ENCODE results near the gene ABHD3.
A peak's percentile ranks its signal among the peaks of the same experiment; 100 is the strongest.
"Not testable (repeated sequence)": the region's sequence is repeated elsewhere in the genome, so short reads cannot be mapped to it uniquely, and the experiment has no call there.

The ABHD3 gene, protein sequence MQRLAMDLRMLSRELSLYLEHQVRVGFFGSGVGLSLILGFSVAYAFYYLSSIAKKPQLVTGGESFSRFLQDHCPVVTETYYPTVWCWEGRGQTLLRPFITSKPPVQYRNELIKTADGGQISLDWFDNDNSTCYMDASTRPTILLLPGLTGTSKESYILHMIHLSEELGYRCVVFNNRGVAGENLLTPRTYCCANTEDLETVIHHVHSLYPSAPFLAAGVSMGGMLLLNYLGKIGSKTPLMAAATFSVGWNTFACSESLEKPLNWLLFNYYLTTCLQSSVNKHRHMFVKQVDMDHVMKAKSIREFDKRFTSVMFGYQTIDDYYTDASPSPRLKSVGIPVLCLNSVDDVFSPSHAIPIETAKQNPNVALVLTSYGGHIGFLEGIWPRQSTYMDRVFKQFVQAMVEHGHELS

DNA sequence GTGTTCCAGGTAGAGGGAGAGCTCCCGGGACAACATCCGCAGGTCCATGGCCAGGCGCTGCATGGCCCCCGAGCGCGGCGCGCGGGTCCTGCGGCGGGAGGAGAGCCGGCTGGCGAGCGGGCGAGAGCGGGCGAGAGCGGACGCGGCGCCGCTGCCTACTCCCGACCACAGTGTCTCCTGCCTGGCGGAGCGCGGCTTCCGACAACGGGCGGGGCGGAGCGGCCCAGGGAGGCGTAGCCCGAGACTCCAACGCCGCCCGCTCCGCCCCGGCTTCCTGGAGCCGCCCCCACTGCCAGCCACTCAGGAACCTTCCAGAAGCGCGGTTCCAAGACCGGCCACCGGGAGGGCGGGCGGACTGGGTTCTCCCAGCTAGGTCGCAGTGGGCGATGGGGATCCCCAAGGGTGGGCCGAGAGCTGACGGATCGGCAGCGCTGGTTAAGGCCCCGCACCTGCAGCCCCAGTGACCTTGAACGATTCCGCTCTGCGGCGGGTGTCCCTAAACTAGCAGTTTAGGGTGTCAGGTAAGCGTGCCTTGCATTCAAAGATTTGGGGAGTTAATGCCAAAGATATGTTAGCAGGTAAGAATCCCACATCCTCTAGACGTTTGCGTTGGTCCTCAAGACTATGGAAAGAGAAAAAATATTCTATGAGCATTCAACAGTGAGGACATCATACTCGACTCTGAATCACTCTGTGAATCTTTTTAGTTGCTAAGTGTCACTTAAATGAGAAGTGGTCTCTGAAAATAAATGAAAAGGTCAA, at the start of gene ABHD3:
TSS of gene ABHD3 (minus strand) at position 172 of the 762 bp plus-strand sequence. CDS start at position 63, 109 bp downstream.
- DNase-seq, result peak; percentile 75 to 94

DNA sequence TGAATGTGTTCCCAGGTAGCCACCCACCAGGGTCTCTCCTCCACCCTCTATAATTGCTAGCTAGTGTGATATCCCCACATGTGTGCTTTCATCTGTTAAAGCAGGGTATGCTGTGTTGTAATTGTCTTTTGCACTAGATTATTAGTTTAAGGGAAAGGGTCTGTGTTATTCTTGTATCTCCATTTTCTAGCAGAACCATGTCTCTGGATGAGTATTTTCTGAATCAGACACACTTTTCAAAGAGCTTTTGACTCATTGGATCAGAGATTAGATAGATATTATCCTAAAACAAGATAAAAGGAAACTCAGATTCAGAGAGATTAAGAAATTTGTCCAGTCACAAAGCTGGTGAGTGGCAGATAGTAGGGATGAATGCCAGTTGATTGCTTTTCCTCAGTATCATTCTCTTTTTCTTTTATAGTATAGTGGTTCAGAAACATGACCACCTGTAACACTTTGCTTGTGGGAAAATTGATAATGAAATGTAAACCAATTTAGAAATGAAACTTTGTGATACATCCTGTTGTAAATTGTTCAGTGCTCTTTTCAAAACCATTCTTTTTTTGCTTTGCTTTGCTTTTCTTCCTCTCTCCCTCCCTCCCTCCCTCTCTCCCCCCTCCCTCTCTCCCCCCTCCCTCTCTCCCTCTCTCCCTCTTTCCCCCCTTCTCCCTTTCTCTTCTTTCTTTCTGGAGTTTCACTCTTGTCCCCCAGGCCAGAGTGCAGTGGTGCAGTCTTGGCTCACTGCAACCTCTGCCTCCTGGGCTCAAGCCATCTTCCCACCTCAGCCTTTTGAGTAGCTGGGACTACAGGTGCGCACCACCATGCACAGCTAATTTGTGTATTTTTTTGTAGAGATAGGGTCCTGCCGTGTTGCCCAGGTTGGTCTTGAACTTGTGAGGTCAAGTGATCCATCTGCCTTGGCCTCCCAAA, 43.5 kb upstream of the ABHD3 start:
- no peak for DNase-seq

DNA sequence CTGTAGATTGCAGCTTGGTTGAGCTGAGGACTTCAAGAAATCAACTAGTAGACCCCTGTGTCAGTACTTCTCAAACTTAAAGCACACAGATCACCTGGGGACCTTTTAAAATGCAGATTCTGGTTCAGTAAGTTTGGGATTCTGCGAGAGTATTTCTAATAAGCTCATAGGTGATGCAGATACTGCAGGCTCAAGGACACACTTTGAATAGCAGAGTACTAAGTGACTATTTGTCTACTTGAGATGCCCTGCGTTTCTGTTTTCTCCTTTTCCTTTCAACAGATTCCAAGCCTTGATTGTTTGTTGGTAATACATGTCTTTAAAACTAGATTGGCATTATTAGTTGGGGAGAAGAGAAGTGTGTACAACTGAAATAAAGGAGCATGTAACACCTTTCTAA, 42.7 kb upstream of the ABHD3 start:
- DNase-seq, result no peak

DNA sequence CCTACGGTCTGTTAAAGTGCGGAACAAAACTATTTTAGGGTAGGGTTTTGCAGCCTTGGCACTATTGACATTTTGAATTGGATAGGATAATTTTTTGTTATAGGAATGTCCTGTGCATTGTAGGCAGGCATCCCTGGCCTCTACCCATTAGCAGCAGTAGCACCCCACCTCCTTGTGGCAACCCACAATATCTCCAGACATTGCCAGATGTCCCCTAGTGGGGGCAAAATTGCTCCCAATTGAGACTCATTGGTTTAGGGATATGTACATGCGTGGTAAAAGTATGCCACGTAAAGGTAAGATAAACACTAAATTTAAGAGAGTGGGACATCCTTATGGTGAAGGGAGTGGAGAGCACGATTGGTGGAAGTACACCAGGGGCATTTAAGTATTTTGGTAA, 40.7 kb upstream of the ABHD3 start:
- no peak for DNase-seq

DNA sequence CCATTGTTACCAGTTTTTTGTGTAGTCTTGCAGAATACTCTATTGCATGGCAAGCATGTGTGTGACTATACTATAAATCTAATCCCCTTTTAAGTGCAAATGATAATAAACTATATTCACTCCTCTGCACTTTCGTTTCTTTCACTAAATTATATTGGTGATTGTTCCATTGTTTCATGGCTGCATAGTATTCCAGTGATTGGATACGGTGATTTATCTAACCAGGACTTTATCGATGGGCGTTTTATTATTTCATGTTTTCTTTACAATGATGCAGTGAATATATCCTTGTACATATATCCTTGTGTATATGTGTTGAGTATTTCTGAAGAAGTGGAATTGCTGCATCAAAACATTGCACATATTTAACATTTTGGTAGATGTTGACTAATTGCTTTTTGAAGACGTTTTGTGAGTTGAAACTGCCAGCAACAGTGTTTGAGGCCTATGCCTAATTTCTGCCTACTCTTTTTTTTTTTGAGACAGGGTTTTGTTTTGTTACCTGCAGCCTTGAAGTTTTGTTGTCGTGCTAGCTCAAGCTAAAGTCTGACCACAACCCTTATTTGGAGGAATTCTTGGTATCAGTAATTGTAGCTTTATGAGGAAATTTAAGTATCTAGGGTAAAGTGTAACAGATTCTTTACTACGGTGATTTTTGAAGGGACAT, 38.7 kb upstream of the ABHD3 start:
- no peak for DNase-seq

DNA sequence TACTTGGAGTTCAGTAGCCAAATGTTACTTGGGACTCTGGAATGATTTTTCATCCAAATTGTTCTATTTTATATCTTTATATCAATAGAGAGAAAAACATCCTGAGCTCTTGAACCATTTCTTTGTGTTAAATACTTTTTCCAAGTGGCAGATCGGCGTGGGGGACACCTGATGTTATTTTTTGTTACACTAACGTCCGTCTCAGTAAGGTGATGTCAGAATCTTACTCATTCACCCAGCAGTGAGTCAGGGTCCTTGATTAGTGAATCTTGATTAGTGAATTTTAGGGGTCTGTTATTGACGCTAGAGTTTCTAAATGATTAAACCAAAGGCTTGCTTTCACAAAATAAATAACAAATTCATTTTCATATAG, 37.7 kb upstream of the ABHD3 start:
- no peak for DNase-seq

DNA sequence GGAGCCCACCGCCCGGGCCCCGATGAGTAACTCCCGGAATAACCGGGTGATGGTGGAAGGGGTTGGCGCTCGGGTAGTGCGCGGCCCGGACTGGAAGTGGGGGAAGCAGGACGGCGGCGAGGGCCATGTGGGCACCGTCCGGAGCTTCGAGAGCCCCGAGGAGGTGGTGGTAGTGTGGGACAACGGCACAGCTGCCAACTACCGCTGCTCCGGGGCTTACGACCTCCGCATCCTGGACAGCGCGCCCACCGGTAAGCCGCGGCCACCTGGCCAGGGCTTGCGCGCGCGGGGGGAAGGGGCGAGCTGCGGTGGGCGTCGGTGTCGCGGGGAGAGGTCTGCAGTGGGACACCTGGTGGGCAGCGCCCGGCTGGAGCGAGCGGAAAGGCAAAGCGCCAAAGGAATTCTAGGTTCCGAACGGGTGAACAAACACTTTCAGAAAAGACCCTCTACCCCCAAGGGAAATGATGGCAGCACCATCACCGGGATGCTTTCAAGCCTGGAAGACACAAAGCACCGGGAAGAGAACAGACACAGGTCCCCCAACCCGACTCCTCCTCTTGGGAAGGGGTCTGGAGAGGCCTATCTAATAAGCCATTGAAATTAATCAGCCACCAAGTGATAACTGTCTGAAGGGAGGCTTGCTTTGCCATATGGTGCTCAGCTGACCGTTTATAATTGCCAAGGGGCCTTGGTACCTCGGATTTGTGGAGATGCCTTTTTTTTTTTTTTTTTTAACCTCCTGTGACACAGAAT, 37.2 kb upstream of the ABHD3 start:
- peak in 1 of 2 experiments; percentile 67 for DNase-seq

DNA sequence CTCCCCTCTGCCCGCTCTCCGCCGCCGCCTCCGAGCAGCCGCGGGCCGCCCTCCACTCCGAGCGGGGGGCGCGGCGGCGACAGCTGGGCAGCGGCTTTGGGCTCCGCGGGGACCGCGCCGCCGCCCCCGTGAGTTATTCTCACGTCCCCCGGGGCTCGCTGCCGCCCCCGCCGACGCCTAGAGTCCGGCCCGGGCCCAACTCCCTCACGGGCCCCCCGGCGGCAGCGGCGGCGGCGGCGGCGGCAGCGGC, 36.7 kb upstream of the ABHD3 start:
- peak in 1 of 2 experiments; percentile 77 for DNase-seq

DNA sequence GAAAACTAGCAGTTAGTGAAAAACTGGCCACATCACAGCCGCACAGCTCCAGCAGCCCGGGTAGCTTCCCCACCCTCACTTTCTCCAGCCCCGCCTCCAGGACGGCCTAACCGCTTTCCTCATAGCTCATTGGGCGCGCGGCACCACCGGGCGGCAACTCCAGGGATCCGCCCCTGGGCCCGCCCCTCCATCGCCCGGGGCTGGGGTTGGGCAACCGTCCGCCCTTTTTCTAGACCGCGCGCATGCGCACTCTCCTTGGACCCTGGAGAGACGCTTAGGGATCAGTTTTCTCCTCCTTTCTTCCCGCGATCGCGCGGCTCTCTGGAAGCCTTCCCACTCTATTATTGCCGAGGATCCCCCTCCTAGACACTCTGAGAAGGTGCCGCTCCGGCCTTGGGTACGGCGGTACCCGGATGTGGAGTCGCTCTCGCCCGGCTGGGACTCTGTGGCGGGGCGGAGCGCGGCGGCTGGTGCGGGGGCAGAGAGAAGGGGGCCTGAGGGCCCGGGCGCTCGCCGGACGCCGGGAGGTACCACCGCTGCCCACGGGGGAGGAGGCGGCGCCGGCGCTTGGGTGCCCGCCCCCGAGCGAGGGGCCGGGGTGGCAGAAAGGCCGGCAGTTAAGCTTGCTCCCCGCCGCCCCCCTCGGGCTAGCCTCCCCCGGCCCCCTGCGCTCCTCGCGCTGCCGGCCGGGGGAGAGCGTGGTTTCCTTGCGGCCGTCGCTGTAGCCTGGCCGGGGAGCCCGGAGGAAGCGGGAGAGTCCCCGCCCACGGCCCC, 36.2 kb upstream of the ABHD3 start, which contains the start of gene MIB1:
TSS of gene MIB1 (plus strand) at position 255 of the 774 bp plus-strand sequence. CDS start 792 bp downstream, outside the sequence.
- DNase-seq, result peak; percentile 90 to 97

DNA sequence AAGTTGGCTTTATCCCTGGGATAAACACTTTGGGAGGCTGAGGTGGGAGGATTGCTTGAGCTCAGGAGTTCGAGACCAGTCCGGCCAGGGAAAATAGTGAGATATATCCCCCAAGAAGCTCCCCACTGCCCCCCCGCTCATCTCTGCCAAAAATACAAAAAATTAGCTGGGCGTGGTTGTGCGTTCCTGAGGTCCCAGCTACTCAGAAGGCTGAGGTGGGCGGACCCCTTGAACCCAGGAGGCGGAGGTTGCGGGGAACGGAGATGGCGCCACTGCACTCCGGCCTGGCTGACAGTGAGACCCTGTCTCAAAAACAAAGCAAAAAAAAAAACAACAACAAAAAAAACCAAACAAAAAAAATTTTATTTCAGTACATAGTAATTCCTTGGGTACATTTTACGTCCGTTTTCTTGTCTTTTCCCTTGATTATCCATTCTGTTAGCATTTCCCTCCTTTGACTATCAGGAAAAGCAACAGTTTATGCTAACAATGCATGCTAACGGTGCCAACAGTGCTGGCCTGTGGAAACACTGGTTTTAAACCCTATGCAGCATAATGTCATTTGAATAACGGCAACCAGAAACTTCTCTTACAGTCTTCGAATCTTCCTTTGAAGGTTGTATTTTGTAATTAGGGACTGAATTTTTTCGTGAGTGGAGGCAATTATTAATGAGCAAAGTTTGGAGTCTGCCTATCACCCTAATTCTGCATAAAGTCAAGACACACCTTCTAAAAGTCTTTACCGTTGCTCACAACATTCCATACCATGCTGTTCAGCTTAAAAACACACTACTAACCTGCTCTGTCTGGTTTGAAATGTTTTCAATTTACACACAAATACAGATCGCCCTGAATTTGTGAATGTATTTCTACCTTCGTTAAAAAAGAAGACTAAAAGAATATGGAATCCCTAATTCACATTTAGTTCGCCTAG, 35.3 kb upstream of the ABHD3 start:
- peak in 1 of 2 experiments; percentile 18 for DNase-seq

DNA sequence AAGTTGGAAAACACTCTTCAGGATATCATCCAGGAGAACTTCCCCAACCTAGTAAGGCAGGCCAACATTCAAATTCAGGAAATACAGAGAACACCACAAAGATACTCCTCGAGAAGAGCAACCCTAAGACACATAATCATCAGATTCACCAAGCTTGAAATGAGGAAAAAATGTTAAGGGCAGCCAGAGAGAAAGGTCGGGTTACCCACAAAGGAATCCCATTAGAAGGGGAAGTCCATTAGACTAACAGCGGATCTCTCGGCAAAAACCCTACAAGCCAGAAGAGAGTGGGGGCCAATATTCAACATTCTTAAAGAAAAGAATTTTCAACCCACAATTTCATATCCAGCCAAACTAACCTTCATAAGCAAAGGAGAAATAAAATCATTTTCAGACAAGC, 32.4 kb upstream of the ABHD3 start:
- DNase-seq, result not testable (repeated sequence)

DNA sequence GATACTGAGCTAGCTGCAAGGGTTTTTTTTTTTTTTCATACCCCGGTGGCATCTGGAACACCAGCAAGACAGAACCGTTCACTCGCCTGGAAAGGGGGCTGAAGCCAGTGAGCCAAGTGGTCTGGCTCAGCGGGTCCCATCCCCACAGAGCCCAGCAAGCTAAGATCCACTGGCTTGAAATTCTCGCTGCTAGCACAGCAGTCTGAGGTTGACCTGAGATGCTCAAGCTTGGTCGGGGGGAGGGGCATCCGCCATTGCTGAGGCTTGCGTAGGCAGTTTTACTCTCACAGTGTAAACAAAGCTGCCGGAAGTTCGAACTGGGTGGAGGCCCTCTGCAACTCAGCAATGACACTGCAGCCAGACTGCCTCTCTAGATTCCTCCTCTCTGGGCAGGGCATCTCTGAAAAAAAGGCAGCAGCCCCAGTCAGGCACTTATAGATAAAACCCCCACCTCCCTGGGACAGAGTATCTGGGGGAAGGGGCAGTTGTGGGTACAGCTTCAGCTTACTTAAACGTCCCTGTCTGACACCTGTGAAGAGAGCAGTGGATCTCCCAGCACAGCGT, 31.0 kb upstream of the ABHD3 start:
- peak; percentile 4 to 53 for DNase-seq

DNA sequence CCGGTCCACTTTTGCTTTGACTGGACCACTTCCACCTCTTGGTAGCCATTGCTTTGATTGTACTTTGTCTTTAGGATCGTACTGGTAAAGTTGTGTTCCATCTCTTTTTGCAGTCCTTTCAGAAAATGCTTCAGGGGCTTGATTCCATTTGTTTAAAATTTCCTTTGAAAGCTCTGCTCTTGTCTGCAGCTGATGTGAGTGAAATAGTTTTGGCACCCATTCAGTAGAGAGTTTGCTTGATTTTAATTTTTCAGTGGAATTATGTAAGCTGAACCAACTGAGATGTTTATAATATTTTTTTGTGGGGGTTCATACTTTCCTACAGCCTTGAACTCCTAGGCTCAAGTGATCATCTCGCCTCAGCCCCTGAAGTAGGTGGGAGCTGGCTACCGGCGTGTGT, 28.4 kb upstream of the ABHD3 start:
- no peak for DNase-seq

DNA sequence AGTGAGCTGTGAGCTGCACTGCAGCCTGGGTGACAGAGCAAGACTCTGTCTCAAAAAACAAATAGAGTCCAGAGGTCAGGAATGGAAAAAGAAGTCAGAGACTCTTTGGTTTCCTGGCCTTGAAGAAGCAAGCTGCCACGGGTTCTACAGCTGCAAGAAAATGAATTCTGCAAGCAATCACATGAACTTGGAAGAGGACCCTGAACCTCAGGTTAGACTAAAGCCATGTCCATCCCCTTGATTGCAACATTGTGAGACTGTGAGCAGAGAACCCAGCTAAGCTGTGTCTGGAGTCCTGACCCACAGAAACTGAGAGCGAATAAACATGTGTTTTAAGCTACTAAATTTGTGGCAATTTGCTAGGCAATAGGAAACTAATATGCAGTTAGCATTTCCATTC, 23.1 kb upstream of the ABHD3 start:
- no peak for DNase-seq

DNA sequence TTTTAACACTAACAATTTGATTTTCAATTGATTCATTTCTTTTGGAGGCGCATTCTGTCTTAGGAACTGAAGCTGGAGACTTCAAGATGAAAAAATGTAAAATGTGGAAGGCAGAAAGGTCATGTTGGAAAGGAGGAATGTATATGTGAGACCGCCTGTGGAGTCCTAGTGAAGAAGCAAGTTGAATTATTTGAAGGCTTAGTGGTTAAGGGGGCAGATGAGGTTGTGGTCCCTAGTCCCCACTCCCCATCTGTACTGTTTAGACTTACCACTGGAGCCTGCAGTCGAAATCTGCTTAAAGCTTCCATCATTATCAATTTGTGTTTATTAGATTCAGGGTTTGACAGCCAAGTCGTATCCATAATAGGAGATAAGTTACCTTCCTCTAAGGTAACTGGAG, 20.6 kb upstream of the ABHD3 start:
- DNase-seq, result no peak

DNA sequence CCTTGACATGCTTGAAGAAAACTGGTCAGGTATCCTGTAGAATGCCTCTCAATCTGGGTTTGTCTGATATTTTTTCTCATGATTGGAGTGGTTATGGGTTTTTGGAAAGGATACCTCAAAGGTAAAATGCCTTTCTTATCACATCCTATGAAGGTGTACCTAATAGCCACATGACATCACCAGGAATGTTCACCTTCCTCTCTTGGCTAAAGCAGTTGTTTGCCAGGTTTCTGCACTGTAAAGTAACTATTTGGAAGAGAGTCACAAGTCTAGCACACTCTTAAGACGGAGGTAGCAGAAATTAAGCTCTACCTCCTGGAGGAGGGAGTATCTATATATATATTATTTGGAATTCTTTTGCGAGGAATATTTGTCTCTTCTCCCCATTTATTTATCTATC, 18.1 kb upstream of the ABHD3 start:
- no peak for DNase-seq

DNA sequence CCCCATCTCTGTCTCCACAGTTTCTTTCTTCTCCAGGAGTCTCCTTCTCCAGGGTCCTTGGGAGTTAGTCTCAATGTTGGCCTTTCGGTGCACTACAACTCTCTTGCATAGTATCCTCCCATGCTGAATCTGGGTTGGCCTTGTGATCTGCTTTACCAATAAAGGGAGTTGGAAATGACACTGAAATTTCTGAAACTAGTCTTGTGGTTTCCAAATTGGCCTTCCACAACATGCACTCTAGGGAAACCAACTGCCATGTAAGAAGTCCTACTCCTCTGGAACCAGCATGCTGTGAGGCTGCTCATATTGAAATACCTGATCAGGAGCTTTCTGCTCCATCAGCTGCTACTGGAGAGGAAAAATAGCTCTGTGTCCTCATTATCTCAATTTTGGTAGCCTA, 9.9 kb upstream of the ABHD3 start:
- no peak for DNase-seq

DNA sequence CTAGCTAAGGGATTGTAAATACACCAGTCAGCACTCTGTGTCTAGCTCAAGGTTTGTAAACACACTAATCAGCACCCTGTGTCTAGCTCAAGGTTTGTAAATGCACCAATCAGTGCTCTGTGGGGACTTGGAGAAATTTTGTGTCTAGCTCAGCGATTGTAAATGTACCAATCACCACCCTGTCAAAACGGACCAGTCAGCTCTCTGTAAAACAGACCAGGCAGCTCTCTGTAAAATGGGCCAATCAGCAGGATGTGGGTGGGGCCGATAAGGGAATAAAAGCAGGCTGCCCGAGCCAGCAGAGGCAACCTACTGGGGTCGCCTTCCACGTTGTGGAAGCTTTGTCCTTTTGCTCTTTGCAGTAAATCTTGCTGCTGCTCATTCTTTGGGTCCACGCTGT, 2.6 kb upstream of the ABHD3 start:
- not testable (repeated sequence) for DNase-seq

DNA sequence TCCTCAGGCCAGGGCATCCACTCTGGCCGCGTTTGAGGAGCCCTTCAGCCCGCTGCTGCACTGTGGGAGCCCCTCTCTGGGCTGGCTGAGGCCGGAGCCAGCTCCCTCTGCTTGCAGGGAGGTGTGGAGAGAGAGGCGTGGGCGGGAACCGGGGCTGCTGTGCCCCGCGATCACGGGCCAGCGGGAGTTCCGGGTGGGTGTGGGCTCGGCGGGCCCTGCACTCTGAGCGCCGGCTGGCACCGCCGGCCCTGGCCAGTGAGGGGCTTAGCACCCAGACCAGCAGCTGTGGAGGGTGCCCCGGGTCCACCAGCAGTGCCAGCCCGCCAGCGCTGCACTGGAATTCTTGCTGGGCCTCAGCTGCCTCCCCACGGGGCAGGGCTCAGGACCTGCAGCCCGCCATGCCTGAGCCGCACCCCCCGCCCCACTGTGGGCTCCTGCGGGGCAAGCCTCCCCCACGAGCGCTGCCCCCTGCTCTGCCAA, 1.9 kb upstream of the ABHD3 start:
- no peak for DNase-seq

Measured in NCI-H526 (cell line).